GM18502 (cell line): Measurements from ENCODE around the gene SEMA3B.
"Not testable (repeated sequence)": the region's sequence is repeated elsewhere in the genome, so short reads cannot be mapped to it uniquely, and the experiment has no call there.

Experiments
- ATAC-seq: cut with Tn5 transposase; IDR thresholded peaks from one replicate; pipeline ENCODE4 v1.9.1; 2021; ENCODE audit warnings: mild to moderate bottlenecking; ENCODE audit not compliant: unreplicated experiment, poor library complexity

The SEMA3B gene

DNA sequence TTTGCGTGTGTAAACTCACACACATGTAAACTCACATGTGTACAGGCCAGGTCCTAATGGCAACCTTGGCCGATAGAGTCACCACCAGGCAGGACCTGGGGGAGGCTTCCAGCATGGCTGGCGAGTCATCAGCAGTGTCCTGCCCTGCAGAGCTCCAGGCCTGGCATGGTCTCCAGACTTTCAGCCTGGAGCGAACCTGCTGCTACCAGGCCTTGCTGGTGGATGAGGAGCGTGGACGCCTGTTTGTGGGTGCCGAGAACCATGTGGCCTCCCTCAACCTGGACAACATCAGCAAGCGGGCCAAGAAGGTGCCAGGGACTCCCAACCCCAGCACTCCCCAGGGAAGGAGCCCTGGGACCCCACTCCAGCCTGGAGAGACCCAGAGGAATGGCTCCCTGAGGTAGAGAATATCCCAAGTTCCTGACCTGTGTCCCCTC is 1.0 kb downstream of the SEMA3B start:
- no peak for ATAC-seq

DNA sequence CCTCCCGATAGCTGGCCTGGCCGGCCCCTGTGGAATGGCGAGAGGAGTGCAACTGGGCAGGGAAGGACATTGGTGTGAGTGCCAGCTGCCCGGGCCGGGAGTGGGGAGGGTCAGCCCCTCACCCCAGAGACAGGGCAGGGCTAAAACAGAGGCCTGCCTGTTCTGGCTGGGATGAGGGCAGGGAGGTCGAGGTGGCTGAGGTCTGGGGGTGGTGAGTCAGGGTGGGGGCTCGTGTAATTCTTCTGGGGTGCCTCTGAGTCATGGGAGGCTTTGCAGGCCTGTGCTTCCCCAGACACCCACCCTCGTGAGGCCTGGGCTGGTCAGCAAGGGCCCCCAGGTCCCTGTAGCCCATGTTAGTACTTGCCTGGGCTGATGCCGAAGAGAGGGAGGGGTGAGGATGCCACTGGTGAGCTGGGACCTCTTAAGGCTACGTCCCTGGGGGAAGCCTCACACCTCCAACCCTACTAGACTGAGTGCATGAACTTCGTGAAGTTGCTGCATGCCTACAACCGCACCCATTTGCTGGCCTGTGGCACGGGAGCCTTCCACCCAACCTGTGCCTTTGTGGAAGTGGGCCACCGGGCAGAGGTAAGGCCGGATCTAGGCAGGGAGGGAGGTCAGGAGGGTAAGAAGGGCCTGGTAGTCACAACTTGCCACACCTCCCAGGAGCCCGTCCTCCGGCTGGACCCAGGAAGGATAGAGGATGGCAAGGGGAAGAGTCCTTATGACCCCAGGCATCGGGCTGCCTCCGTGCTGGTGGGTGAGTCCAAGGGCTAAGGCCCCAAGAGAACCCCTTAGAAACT is 1.7 kb downstream of the SEMA3B start:
- no peak for ATAC-seq

DNA sequence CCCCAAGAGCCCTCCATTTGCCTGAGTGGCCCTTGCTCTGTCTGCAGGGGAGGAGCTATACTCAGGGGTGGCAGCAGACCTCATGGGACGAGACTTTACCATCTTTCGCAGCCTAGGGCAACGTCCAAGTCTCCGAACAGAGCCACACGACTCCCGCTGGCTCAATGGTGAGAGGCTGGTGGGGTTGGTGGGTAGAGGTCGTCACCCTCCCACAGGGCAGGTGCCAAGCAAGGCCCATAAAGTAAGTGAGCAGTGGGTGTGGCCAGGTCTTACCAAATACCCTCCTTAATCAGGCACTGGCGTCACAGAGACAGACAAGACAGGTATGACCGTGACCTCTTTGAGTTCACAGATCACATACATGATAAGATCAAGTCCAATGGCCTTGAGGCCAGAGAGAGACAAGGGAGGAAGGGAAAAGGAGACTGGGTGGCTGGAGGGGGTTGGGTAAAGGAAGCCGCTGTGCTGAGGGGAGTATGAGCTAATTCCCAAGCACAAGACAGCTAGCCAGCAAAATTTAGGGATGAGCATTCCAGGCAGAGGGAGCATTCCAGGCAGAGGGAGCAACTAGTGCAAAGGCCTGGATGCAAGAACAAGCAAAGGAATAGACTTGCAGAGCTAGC is 2.5 kb downstream of the SEMA3B start:
- no peak for ATAC-seq

DNA sequence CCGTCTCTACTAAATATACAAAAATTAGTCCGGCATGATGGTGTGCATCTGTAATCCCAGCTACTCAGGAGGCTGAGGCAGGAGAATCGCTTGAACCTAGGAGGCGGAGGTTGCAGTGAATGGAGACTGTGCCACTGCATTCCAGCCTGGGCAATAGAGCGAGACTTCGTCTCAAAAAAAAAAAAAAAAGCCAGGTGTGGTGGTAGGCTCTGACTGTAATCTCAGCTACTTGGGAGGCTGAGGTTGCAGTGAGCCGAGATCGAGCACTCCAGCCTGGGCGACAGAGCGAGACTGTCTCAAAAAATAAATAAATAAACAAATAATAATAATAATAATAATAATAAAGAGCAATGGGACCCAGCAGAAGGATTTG is 3.6 kb downstream of the SEMA3B start:
- not testable (repeated sequence) for ATAC-seq

DNA sequence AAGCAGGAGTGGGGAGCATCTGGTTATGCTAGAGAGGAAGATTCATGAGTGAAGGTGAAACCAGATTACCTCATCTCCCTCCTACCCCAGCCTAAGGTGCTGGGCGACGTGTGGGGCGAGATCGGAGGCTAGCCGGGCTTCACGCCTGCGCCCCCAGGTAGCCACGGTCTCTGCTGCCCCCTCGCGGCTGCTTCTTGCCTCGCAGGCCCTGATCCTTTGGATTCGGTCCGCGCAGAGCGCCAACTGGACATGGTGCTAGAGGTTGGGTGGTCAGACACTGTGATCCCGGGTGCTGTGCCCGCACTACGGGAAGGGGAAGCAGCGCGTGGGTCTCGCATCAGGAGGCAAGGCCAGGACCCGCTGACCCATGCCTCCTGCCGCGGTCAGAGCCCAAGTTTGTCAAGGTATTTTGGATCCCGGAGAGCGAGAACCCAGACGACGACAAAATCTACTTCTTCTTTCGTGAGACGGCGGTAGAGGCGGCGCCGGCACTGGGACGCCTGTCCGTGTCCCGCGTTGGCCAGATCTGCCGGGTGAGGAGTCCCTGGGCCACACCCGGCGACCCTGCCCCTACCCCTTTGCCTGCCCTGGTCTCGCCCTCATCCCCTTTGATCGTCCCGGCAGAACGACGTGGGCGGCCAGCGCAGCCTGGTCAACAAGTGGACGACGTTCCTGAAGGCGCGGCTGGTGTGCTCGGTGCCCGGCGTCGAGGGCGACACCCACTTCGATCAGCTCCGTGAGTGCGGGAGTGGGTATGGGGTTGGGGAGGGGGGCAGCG is 4.2 kb downstream of the SEMA3B start:
- ATAC-seq = peak; percentile 81

DNA sequence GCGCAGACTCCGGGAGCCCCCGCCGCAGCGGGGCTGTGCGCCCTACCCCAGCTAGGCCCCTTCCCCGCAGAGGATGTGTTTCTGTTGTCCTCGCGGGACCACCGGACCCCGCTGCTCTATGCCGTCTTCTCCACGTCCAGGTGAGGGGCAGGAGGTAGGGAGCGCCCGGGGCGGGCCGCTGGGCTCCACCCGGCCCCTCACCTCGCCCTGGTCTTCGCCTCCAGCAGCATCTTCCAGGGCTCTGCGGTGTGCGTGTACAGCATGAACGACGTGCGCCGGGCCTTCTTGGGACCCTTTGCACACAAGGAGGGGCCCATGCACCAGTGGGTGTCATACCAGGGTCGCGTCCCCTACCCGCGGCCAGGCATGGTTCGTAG is 4.7 kb downstream of the SEMA3B start:
- no peak for ATAC-seq

DNA sequence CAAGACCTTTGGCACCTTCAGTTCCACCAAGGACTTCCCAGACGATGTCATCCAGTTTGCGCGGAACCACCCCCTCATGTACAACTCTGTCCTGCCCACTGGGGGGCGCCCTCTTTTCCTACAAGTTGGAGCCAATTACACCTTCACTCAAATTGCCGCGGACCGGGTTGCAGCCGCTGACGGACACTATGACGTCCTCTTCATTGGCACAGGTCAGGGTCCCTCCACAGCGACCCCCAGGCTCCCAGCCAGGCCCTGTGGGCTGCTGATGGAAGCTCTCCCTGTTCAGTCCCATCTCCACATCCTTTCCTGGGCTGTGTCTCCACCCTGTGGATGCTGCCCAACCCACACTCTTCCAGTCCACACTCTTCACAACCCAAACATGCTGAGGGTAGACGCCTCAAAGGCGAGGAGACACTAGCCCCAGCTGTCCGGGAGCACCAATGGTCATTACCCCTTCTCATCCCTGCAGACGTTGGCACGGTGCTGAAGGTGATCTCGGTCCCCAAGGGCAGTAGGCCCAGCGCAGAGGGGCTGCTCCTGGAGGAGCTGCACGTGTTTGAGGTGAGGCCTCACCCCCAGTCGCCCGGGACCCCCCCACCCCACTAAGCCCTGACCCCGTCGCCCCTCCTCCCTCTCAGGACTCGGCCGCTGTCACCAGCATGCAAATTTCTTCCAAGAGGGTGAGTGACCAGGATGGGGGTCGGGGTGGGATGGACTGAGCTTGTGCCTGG is 5.6 kb downstream of the SEMA3B start:
- no peak for ATAC-seq

DNA sequence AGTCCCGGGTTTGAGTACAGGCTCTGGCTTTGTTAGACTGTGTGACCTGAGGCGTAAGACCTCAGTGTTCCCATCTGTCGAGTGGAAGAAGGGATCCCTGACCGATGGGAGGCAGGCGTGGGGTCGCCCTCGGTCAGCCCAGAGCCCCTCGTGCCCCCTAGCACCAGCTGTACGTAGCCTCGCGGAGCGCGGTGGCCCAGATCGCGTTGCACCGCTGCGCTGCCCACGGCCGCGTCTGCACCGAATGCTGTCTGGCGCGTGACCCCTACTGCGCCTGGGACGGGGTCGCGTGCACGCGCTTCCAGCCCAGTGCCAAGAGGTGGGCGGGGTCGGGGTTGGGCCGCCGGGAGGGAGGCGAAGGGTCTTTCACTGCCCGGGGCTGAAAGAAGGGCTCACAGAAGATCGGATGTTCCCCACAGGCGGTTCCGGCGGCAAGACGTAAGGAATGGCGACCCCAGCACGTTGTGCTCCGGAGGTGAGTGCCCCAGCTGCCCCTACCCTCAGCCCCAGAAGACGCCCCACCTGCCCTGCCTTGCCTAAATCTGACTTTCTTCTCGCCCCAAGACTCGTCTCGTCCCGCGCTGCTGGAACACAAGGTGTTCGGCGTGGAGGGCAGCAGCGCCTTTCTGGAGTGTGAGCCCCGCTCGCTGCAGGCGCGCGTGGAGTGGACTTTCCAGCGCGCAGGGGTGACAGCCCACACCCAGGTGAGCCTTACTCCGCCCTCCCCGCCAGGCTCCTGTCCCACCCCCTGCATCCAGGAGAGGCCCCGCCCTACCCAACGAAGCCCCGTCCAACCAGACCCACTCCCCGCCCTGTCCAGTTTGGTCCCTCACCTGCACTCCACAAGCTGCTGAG is 6.4 kb downstream of the SEMA3B start:
- no peak for ATAC-seq

DNA sequence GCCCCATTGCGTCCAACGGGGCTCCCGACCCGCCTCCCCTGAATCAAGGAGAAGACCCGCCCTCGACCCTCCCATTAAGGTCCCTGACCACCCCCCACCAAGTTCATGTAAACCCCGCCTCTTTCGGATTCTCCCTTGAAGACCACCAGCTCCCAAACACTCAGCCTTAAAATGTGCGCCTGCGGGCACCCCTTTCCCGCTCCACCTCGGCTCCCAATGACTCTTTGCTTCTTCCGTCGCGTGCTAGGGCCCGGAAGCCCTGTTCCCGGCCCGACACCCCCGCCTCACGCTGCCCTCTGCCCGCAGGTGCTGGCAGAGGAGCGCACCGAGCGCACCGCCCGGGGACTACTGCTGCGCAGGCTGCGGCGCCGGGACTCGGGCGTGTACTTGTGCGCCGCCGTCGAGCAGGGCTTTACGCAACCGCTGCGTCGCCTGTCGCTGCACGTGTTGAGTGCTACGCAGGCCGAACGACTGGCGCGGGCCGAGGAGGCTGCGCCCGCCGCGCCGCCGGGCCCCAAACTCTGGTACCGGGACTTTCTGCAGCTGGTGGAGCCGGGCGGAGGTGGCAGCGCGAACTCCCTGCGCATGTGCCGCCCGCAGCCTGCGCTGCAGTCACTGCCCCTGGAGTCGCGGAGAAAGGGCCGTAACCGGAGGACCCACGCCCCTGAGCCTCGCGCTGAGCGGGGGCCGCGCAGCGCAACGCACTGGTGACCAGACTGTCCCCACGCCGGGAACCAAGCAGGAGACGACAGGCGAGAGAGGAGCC is 7.2 kb downstream of the SEMA3B start:
- no peak for ATAC-seq

DNA sequence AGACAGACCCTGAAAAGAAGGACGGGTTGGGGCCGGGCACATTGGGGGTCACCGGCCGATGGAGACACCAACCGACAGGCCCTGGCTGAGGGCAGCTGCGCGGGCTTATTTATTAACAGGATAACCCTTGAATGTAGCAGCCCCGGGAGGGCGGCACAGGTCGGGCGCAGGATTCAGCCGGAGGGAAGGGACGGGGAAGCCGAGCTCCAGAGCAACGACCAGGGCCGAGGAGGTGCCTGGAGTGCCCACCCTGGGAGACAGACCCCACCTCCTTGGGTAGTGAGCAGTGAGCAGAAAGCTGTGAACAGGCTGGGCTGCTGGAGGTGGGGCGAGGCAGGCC is 7.8 kb downstream of the SEMA3B start:
- ATAC-seq = no peak

DNA sequence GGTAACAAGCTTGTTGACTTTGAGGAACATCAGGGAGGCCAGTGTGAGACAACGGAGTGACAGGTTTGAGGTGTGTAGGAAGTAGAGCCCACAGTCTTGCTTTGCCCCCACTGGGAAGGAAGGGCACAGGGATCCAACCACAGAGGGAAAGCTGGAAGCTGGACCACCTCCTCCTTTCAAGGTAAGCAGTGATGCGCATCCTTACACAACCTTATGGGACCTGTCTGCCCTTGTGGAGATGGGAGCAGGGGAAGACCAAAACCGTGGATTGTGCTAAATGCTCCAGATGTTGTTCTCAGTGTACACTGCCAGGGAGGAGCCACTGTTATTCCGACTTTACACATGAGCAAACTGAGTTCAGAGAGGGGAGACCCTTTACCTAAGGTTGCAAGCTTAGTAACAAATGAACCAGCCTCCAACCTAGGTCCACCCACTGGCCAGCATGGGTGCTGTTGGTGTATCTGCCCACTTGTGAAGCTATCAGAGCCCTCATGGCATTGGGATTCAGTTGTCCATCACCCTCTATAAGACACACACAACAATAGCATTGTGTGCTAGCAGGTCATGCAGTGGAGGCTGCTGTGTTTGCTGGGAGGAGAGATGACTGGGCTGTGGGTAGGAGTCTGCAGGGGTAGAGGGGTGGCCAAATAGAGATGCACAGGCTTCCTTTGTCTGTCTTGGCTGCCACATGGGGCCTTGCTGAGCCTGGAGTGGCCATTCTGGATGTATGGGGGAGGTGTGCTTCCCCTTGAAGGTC is 9.4 kb downstream of the SEMA3B start:
- no peak for ATAC-seq

DNA sequence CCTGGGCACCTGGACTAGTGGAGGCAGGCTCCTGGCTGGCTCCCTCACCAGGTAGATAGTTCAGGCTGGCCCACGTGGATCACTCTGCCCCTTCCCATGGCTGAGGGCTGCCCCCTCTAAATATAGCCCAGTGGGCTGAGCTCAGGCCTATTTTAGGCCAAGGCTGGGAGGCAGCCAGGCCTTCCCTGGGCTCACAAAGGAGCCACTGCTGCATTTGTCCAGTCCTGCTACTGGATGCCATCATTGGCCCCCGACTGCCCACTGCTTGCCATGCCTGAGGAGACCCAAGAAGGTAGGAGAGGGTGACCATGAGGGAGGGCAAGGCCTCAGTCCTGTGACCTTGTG is 9.9 kb downstream of the SEMA3B start, which contains the start of gene LSMEM2:
TSS of gene LSMEM2 (plus strand) at position 208 of the 345 bp plus-strand sequence. CDS start at position 235, 27 bp downstream.
- no peak for ATAC-seq

DNA sequence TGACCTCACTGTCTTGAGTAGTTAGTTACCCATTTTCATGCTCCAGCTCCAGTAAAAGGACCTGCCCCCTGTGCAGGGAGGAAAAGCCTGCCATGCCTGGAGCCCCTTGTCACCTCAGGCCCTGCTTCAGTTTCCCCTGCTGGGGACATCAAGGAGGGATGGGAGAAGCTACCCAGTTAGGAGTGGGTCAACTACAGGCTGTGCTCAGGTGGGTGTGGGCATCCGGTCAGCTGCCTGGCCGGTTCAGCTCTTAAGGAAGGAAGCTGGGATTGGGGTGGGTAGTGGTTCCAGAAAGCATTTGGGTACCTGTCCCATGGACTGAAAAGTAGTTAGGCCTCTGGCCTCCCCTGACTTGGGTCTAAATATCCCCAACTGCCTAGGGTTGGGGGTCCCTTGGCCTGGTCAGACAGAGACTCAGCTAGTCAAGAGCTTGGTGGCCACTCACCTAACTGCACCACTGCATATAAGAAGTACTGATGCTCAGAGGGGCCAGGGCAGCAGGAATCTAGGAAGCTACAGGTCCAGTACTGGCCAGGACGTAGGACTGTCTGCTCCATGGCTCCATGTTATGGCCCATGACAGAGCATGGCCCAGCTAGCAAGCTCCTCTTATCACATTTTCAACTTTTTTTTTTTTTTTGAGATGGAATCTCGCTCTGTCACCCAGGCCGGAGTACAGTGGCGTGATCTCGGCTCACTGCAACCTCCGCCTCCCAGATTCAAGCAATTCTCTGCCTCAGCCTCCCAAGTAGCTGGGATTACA is 10.5 kb downstream of the SEMA3B start:
- no peak for ATAC-seq

DNA sequence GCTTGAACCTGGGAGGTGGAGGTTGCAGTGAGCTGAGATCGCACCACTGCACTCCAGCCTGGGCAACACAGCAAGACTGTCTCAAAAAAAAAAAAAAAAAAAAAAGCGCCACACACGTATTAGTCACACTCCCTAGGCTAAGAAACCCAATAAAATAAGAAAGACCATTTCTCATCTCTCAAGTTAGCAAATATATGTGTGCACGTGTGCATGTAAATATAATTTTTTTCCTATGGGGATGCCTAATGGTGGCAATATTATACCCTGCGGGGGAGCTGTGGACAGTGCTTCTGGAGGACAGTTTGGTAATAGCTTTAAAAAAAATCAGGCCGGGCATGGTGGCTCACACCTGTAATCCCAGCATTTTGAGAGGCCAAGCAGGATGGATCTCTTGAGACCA is 15.2 kb downstream of the SEMA3B start:
- not testable (repeated sequence) for ATAC-seq

DNA sequence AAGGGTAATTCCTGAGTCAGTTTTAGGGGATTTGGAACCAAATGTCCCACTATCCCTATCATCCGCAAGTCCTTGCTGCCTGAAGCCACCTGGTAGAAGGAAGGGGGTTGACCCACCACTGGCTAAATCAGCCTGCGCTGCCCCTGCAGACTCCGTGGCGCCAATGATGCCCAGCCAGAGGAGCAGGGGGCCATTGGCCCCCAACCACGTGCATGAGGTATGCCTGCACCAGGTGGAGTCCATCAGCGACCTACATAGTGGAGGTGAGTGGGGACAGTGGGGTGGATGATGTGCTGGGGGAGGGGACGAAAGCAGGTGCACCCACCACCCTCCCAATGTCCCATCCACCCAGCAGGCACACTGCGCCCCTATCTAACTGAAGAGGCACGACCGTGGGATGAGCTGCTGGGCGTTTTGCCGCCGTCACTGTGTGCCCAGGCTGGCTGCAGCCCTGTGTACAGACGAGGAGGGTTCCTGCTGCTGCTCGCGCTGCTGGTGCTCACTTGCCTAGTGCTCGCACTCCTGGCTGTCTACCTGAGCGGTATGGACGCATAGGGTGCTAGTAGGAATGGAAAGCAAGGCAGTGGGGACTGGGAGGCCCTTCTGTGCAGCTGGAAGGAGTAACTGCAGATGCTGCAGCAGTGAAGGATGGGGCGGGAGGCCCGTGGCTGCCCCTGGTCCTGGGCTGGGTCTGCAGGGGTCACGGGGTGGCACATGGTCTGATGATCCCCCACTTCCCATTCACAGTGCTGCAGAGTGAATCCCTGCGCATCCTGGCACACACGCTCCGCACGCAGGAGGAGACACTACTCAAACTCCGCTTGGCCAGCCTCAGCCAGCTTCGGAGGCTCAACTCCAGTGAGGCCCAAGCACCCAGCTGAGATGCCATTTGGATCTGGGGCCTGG is 17.6 kb downstream of the SEMA3B start:
- ATAC-seq = no peak

DNA sequence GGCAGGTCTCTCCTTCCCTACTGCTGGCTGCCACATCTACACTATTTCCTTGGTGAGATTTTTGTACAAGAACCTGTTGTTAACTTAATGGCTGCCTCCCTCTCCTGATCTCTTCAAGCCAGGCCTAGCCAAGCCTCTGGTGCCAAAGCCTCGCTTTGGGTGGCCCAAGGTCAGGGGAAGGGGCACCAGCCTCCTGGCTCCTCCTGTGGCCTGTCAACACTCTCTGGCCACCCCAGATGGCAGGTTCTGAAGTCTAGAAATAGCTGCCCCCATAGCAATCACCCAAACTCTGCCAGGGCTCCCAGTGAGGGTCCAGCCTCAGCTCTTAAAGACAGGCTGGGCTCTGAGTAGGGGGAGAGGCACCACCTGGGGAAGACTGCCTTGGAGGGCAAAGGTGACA is 18.3 kb downstream of the SEMA3B start:
- ATAC-seq = no peak
